Fibroblast of pulmonary artery (primary cell): ENCODE measurements around the gene SELENOO.

Source experiments
- DNase-seq: peaks from one replicate; pipeline ENCODE4 v3.0.0-alpha.2; 2010; ENCODE audit warnings: low read depth
- H3K4me3 ChIP-seq: replicated peaks from 2 replicates; pipeline ENCODE4 v1.5.1; 2011; ENCODE audit warnings: low read depth, mild to moderate bottlenecking, control low read depth, low read length, moderate library complexity
- TF ChIP-seq, protein P1 (sequence below): IDR thresholded peaks from 2 replicates; pipeline ENCODE4 v1.5.1; 2011; ENCODE audit warnings: mild to moderate bottlenecking, control low read depth, low read length, inconsistent platforms; ENCODE audit errors: missing control alignments

SELENOO gene

DNA sequence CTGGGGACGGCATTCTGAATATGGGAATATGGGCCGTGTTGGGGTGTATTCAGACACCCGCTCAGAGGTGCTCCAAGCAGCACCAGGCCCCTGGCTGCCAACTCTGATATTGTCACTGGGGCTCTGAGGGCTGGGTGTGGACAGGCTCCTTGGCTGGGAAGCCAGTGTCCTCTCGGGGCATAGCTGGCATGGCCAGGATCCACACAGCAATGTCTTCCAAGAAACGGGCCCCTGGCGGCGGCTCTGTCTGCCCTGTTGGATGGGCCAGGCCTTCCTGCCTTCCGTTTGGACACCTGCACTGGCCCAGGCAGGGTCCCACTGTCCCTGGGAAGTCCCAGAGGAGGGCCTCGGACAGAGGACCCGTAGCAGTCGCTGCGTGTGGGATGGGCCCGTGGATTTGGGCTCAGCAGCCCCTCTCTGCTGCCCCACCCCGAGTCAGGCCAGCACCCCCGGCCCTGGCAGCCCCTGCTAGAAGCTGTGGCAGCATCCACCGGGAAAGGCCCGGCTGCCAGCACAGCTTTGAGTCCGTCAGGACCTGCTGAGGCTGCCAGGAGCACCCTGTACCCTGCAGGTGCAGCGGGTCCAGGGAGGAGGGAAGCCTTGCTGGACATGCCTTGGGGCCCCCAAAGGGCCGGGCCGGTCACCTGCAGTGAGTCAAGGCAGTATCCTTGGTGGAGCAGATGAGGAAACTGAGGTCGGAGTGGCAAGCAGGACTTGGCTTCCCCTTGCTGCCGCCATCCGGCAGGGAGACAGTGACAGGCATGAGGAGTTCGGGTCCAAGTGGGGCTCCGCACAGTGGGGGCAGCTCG lies 26.2 kb upstream of the SELENOO start:
- TF ChIP-seq, protein P1, sequence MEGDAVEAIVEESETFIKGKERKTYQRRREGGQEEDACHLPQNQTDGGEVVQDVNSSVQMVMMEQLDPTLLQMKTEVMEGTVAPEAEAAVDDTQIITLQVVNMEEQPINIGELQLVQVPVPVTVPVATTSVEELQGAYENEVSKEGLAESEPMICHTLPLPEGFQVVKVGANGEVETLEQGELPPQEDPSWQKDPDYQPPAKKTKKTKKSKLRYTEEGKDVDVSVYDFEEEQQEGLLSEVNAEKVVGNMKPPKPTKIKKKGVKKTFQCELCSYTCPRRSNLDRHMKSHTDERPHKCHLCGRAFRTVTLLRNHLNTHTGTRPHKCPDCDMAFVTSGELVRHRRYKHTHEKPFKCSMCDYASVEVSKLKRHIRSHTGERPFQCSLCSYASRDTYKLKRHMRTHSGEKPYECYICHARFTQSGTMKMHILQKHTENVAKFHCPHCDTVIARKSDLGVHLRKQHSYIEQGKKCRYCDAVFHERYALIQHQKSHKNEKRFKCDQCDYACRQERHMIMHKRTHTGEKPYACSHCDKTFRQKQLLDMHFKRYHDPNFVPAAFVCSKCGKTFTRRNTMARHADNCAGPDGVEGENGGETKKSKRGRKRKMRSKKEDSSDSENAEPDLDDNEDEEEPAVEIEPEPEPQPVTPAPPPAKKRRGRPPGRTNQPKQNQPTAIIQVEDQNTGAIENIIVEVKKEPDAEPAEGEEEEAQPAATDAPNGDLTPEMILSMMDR = no peak
- H3K4me3 ChIP-seq = no peak overlapping the region
- DNase-seq = no peak

DNA sequence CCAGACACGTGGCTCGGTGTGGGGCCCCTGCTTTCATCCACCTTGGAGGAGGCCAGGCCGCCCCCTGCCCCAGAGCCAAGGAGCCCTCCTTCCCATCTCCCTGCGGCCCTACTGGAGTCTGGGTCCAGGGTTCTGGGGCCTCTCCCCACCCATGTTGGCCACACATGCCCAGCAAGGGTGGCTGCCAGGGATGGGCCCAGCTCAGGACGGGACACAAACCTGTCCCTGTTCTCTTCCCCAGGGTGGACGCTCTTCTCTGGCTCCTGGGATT lies 25.7 kb upstream of the SELENOO start:
- no peak for DNase-seq
- TF ChIP-seq, protein P1 = no peak
- no peak overlapping the region for H3K4me3 ChIP-seq

DNA sequence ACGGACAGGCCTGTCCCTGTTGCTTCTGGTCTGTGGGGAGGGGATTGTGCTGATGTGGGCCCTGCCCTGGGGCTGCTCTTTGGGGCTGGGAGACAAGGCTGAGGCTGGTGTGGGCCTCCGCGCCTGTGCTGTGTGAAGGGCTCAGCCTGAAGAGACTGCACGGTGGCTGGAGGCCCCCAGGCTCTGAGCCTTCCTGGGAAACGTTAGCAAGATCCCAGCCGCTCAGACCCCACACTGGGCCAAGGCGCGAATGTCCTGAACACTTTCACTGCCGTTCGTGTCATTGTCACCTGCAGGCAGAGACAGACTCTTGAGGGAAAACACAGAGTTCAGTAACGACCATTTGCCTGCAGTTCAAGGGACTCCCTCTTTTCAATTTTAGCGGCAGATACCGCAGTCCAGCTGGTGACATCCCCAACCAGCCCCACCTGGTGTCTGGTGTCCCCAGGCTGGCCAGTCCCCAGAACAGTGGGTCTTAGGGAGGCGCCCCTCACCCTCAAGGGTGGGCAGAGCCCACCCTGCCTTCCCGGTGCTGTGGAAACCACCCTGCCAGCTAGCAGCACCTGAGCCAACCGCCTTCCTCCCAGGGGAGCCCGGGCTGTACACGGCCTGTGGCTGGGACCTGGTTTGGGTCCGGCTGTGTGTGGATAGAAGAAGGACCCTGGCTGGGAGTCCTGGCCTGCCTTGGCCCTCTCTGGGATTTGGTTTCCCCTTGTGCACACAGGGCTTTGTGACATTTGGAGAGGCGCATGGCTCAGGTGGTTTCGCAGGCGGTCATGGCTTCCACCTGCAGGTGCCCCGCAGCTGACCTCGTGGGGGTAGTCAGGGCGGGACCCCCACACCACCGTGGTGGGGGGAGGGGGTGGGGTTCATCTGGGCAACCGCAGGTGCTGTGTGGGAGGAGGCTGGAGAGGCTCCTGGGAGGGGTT lies 24.6 kb upstream of the SELENOO start:
- TF ChIP-seq, protein P1 = no peak
- DNase-seq = no peak
- H3K4me3 ChIP-seq = no peak overlapping the region

DNA sequence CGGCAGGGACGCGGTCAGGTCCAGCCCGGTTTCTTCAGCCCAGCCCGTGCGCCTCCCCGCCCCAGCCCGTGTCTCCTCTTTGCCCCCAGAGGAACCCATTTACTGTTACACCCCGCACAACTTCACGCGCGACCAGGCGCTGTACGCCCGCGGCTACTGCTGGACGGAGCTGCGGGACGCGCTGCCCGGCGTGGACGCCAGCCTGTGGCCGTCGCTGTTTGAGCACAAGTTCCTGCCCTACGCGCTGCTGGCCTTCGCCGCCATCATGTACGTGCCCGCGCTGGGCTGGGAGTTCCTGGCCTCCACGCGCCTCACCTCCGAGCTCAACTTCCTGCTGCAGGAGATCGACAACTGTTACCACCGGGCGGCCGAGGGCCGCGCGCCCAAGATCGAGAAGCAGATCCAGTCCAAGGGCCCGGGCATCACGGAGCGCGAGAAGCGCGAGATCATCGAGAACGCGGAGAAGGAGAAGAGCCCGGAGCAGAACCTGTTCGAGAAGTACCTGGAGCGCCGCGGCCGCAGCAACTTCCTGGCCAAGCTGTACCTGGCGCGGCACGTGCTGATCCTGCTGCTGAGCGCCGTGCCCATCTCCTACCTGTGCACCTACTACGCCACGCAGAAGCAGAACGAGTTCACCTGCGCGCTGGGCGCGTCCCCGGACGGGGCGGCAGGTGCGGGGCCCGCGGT lies 23.8 kb upstream of the SELENOO start:
- no peak overlapping the region for H3K4me3 ChIP-seq
- TF ChIP-seq, protein P1 = no peak
- DNase-seq = no peak

DNA sequence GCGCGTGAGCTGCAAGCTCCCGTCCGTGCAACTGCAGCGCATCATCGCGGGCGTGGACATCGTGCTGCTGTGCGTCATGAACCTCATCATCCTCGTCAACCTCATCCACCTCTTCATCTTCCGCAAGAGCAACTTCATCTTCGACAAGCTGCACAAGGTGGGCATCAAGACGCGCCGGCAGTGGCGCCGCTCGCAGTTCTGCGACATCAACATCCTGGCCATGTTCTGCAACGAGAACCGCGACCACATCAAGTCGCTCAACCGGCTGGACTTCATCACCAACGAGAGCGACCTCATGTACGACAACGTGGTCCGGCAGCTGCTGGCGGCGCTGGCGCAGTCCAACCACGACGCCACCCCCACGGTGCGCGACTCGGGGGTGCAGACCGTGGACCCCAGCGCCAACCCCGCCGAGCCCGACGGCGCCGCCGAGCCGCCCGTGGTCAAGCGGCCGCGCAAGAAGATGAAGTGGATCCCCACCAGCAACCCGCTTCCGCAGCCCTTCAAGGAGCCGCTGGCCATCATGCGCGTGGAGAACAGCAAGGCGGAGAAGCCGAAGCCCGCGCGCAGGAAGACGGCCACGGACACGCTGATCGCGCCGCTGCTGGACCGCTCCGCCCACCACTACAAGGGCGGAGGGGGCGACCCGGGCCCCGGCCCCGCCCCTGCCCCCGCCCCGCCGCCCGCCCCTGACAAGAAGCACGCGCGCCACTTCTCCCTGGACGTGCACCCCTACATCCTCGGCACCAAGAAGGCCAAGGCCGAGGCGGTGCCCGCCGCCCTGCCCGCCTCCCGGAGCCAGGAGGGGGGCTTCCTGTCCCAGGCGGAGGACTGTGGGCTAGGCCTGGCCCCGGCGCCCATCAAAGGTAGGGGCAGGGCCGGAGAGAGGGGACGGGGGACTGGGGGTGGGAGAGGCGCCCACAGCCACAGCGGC lies 23.0 kb upstream of the SELENOO start:
- no peak for DNase-seq
- no peak overlapping the region for H3K4me3 ChIP-seq
- TF ChIP-seq, protein P1 = no peak

DNA sequence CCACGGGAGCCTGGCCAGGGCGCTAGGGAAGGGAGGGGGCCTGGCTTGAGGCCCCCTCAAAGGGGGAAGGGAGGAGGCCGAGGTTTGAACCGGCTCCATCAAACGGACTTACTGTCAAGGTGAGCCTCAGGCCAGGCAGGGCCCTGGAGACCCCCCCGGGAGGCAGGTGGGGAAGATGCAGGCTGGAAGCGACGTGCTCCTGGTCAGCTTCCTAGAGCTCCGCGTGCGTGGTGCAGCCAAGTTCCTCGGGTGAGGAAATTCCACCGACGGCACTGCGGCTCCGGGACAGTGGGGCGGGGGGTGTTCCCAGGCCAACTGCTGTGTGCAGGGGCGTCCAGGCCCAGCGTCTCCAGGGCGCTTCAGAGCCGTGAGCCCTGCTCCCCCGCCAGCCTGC lies 22.3 kb upstream of the SELENOO start:
- no peak overlapping the region for H3K4me3 ChIP-seq
- TF ChIP-seq, protein P1 = no peak
- no peak for DNase-seq
